HEK293 (cell line): Measurements from ENCODE around the gene LMAN1L.

ENCODE experiments used
- YY1 ChIP-seq: fragments of 450-650 bp; formaldehyde crosslinking; IDR thresholded peaks from 2 replicates; pipeline ENCODE4 v1.5.1; 2018; ENCODE audit warnings: missing biosample characterization, missing genetic modification characterization
- ZBTB48 ChIP-seq: fragments of 450-650 bp; formaldehyde crosslinking; IDR thresholded peaks from 2 replicates; pipeline ENCODE4 v1.5.1; 2016; ENCODE audit warnings: missing biosample characterization, missing genetic modification characterization
- ZNF138 ChIP-seq: fragments of 450-650 bp; formaldehyde crosslinking; IDR thresholded peaks from 2 replicates; pipeline ENCODE4 v1.5.1; 2016; ENCODE audit warnings: missing biosample characterization, missing genetic modification characterization, borderline replicate concordance
- ZNF23 ChIP-seq: fragments of 450-650 bp; formaldehyde crosslinking; IDR thresholded peaks from 2 replicates; pipeline ENCODE4 v1.5.1; 2016; ENCODE audit warnings: missing biosample characterization, missing genetic modification characterization, borderline replicate concordance
- ZNF747 ChIP-seq: fragments of 450-650 bp; formaldehyde crosslinking; IDR thresholded peaks from 2 replicates; pipeline ENCODE4 v1.5.1; 2016; ENCODE audit warnings: missing biosample characterization, missing genetic modification characterization
- ZNF776 ChIP-seq: fragments of 450-650 bp; formaldehyde crosslinking; IDR thresholded peaks from 2 replicates; pipeline ENCODE4 v1.5.0; 2017; ENCODE audit warnings: missing biosample characterization, missing genetic modification characterization, borderline replicate concordance
- TF ChIP-seq, protein P1 (sequence below): fragments of 450-650 bp; formaldehyde crosslinking; IDR thresholded peaks from 2 replicates; pipeline ENCODE4 v1.5.1; 2016; ENCODE audit warnings: missing biosample characterization, missing genetic modification characterization
- TF ChIP-seq, protein P2 (sequence below): fragments of 450-650 bp; formaldehyde crosslinking; IDR thresholded peaks from 2 replicates; pipeline ENCODE4 v1.5.1; 2016; ENCODE audit warnings: missing biosample characterization, missing genetic modification characterization
- TF ChIP-seq, protein P3 (sequence below): fragments of 450-650 bp; formaldehyde crosslinking; IDR thresholded peaks from 2 replicates; pipeline ENCODE4 v1.5.1; 2016; ENCODE audit warnings: missing biosample characterization, missing genetic modification characterization
- TF ChIP-seq, protein P4 (sequence below): fragments of 450-650 bp; formaldehyde crosslinking; IDR thresholded peaks from 2 replicates; pipeline ENCODE4 v1.5.1; 2016; ENCODE audit warnings: missing biosample characterization, missing genetic modification characterization

DNA sequence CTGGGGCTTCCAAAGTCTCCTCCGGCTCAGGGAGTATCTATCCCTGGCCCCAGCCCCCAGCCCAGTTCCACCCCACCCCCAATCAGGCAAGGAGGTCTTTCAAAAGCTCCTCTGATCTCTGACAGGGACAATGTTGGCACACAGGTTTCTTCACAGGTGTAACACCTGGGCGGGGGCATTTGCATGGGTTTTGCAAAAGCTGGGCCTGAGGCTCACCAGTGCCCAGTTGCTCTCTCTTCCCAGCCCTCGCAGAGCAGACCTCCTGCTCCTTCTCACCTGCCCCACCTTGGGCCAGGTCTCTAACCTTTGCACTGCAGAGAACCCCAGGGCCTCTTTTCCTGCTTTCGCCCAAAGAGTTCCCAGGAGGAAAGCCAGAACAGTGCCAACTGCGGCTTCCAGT lies 39.3 kb upstream of the LMAN1L start:
- TF ChIP-seq, protein P1, sequence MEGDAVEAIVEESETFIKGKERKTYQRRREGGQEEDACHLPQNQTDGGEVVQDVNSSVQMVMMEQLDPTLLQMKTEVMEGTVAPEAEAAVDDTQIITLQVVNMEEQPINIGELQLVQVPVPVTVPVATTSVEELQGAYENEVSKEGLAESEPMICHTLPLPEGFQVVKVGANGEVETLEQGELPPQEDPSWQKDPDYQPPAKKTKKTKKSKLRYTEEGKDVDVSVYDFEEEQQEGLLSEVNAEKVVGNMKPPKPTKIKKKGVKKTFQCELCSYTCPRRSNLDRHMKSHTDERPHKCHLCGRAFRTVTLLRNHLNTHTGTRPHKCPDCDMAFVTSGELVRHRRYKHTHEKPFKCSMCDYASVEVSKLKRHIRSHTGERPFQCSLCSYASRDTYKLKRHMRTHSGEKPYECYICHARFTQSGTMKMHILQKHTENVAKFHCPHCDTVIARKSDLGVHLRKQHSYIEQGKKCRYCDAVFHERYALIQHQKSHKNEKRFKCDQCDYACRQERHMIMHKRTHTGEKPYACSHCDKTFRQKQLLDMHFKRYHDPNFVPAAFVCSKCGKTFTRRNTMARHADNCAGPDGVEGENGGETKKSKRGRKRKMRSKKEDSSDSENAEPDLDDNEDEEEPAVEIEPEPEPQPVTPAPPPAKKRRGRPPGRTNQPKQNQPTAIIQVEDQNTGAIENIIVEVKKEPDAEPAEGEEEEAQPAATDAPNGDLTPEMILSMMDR (tag by site-specific recombination): no peak
- TF ChIP-seq, protein P2, sequence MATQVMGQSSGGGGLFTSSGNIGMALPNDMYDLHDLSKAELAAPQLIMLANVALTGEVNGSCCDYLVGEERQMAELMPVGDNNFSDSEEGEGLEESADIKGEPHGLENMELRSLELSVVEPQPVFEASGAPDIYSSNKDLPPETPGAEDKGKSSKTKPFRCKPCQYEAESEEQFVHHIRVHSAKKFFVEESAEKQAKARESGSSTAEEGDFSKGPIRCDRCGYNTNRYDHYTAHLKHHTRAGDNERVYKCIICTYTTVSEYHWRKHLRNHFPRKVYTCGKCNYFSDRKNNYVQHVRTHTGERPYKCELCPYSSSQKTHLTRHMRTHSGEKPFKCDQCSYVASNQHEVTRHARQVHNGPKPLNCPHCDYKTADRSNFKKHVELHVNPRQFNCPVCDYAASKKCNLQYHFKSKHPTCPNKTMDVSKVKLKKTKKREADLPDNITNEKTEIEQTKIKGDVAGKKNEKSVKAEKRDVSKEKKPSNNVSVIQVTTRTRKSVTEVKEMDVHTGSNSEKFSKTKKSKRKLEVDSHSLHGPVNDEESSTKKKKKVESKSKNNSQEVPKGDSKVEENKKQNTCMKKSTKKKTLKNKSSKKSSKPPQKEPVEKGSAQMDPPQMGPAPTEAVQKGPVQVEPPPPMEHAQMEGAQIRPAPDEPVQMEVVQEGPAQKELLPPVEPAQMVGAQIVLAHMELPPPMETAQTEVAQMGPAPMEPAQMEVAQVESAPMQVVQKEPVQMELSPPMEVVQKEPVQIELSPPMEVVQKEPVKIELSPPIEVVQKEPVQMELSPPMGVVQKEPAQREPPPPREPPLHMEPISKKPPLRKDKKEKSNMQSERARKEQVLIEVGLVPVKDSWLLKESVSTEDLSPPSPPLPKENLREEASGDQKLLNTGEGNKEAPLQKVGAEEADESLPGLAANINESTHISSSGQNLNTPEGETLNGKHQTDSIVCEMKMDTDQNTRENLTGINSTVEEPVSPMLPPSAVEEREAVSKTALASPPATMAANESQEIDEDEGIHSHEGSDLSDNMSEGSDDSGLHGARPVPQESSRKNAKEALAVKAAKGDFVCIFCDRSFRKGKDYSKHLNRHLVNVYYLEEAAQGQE: no peak
- TF ChIP-seq, protein P3, sequence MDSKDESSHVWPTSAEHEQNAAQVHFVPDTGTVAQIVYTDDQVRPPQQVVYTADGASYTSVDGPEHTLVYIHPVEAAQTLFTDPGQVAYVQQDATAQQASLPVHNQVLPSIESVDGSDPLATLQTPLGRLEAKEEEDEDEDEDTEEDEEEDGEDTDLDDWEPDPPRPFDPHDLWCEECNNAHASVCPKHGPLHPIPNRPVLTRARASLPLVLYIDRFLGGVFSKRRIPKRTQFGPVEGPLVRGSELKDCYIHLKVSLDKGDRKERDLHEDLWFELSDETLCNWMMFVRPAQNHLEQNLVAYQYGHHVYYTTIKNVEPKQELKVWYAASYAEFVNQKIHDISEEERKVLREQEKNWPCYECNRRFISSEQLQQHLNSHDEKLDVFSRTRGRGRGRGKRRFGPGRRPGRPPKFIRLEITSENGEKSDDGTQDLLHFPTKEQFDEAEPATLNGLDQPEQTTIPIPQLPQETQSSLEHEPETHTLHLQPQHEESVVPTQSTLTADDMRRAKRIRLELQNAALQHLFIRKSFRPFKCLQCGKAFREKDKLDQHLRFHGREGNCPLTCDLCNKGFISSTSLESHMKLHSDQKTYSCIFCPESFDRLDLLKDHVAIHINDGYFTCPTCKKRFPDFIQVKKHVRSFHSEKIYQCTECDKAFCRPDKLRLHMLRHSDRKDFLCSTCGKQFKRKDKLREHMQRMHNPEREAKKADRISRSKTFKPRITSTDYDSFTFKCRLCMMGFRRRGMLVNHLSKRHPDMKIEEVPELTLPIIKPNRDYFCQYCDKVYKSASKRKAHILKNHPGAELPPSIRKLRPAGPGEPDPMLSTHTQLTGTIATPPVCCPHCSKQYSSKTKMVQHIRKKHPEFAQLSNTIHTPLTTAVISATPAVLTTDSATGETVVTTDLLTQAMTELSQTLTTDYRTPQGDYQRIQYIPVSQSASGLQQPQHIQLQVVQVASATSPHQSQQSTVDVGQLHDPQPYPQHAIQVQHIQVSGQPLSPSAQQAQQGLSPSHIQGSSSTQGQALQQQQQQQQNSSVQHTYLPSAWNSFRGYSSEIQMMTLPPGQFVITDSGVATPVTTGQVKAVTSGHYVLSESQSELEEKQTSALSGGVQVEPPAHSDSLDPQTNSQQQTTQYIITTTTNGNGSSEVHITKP (tag by site-specific recombination): no peak
- TF ChIP-seq ZNF776 (tag by site-specific recombination) (no peak), YY1 (no peak), ZNF138 (tag by site-specific recombination) (no peak), ZBTB48 (tag by site-specific recombination) (no peak), ZNF23 (tag by site-specific recombination) (no peak), ZNF747 (tag by site-specific recombination) (no peak)
- TF ChIP-seq, protein P4, sequence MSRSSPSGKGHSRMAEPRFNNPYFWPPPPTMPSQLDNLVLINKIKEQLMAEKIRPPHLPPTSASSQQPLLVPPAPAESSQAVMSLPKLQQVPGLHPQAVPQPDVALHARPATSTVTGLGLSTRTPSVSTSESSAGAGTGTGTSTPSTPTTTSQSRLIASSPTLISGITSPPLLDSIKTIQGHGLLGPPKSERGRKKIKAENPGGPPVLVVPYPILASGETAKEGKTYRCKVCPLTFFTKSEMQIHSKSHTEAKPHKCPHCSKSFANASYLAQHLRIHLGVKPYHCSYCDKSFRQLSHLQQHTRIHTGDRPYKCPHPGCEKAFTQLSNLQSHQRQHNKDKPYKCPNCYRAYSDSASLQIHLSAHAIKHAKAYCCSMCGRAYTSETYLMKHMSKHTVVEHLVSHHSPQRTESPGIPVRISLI (tag by site-specific recombination): no peak
